ENCODE data around the gene RNF150.

DNA sequence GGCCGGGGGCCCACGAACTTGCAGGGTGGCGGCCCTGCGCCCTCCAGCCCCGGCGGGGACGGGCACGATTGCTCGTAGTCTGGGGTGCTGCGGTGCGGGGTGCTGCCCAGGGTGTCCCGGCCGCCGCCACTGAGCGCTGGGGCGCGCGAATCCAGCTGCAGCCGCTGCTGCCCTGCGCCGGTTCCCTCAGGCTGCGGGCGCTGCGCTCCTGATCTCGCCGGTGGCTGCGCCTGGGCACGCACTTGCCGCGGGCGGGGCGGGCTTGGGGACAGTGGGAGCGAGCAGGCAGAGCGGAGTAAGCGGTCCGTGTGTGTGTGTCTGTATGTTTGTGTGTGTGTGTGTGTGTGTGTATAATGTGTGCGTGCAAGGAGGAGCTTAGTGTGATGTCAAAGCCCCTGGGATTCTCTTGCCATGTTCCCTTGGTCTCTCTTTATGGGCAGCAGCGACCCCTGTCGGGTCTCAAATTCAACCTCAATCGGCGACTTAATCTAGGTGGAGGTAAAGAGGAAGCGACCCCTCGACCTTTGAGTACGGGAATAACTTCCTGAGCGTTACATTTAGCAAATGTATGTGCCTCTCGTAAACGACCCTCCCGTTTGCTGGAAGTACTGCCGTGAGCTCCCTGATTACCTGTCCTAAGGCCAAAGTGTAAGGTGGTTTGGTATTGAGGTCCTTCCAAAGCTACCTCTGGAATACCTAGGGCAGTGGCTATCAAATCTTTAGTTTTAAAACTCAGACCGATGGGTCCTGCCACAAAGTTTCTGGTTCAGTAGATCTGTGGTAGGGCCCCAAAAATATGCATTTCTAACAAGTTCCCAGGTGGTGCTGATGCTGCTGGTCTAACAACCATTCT lies at the start of gene RNF150:
- peak; percentile 86 for TF ChIP-seq POLR2AphosphoS5 (IDR thresholded peaks at IDR 0.05)
- TF ChIP-seq, protein P1, sequence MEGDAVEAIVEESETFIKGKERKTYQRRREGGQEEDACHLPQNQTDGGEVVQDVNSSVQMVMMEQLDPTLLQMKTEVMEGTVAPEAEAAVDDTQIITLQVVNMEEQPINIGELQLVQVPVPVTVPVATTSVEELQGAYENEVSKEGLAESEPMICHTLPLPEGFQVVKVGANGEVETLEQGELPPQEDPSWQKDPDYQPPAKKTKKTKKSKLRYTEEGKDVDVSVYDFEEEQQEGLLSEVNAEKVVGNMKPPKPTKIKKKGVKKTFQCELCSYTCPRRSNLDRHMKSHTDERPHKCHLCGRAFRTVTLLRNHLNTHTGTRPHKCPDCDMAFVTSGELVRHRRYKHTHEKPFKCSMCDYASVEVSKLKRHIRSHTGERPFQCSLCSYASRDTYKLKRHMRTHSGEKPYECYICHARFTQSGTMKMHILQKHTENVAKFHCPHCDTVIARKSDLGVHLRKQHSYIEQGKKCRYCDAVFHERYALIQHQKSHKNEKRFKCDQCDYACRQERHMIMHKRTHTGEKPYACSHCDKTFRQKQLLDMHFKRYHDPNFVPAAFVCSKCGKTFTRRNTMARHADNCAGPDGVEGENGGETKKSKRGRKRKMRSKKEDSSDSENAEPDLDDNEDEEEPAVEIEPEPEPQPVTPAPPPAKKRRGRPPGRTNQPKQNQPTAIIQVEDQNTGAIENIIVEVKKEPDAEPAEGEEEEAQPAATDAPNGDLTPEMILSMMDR (IDR thresholded peaks at IDR 0.05; ENCODE audit: poor library complexity, severe bottlenecking): peak; percentile 98
- TF ChIP-seq REST (IDR thresholded peaks at IDR 0.05; ENCODE audit: borderline replicate concordance): no peak
- peak; percentile 80 for TF ChIP-seq EP300 (conservative IDR thresholded peaks at IDR 0.05; ENCODE audit: poor library complexity, severe bottlenecking)
- TF ChIP-seq TAF1 (IDR thresholded peaks at IDR 0.05; ENCODE audit: low read depth): peak; percentile 90
- TF ChIP-seq EZH2 (IDR thresholded peaks at IDR 0.05; ENCODE audit: borderline replicate concordance, insufficient read depth, low read length, poor library complexity, severe bottlenecking): no peak
- peak; percentile 98 for TF ChIP-seq RAD21 (conservative IDR thresholded peaks at IDR 0.05)
- TF ChIP-seq SMC3 (conservative IDR thresholded peaks at IDR 0.05; ENCODE audit: poor library complexity): peak; percentile 99
- TF ChIP-seq MXI1 (conservative IDR thresholded peaks at IDR 0.05; ENCODE audit: poor library complexity, severe bottlenecking): peak; percentile 83

Measured in neural cell (in vitro differentiated cells).